SK-N-MC (cell line): Measurements from ENCODE around the gene TMPRSS9.

Source experiments
- DNase-seq: peaks from one replicate; pipeline ENCODE4 v3.0.0-alpha.2; 2011; ENCODE audit warnings: low read depth, low spot score
- H3K27ac ChIP-seq: fragments of 200-600 bp; sonication (generic); 2 replicates; pipeline ENCODE4 v1.5.1; 2016; ENCODE audit warnings: mixed run types
- H3K36me3 ChIP-seq: fragments of 200-600 bp; sonication (generic); 2 replicates; pipeline ENCODE4 v1.6.1; 2017; ENCODE audit warnings: antibody characterized with exemption, low read length, mixed read lengths; ENCODE audit not compliant: insufficient read depth
- H3K4me3 ChIP-seq: fragments of 200-600 bp; sonication (generic); 2 replicates; pipeline ENCODE4 v1.5.1; 2016
- H3K9ac ChIP-seq: fragments of 200-600 bp; sonication (generic); 2 replicates; pipeline ENCODE4 v1.8.0; 2017; ENCODE audit warnings: mixed run types, mixed read lengths; ENCODE audit not compliant: insufficient read length
- H3K9me3 ChIP-seq: fragments of 200-600 bp; sonication (generic); 2 replicates; pipeline ENCODE4 v1.6.1; 2017; ENCODE audit warnings: low read depth, mild to moderate bottlenecking, antibody characterized with exemption, low read length, moderate library complexity, mixed read lengths
- EZH2 ChIP-seq: fragments of 200-600 bp; sonication (generic); IDR thresholded peaks from one replicate; pipeline ENCODE4 v1.6.1; 2017; ENCODE audit warnings: antibody characterized with exemption
- FOXP2 ChIP-seq: optimal IDR thresholded peaks from 2 replicates; pipeline ENCODE3; 2011; ENCODE audit warnings: mild to moderate bottlenecking, moderate library complexity; ENCODE audit not compliant: insufficient read depth; ENCODE audit errors: extremely low read length, control extremely low read depth
- POLR2AphosphoS5 ChIP-seq: IDR thresholded peaks from 2 replicates; pipeline ENCODE4 v1.6.1; 2012; ENCODE audit warnings: mild to moderate bottlenecking, low read depth, low read length, borderline replicate concordance

TMPRSS9 gene

DNA sequence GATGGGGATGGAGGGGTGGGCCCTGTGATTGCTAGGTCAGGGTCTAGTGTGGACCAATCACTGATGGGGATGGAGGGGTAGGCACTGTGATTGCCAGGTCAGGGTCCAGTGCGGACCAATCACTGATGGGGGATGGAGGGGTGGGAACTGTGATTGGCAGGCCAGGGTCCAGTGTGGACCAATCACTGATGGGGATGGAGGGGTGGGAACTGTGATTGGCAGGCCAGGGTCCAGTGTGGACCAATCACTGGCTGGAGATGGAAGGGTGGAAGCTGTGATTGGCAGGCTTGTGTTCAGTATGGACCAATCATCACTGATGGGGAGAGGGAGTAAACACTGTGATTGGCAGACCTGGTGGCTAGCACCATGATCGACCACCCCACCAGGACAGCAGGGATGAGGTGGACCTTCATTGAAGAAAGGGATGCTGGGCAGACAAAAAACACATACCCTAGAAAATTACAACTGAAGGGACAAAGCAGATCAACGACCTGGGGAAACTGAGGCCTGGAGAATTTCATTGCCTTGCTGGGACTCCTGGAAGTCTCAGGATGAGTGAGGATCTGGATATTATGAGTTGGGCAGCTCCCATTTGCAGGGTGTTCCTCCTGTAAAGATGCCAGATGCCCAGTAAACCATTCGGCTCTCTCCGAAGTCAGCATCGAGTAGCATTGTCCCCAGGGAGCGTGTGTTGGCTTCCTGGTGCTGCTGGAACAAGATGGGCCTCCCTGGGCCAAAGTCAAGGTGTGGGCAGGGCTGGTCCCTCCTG, 15.5 kb downstream of the TMPRSS9 start:
- Histone ChIP-seq H3K9ac (no peak overlapping the region), H3K9me3 (no peaks in the 10 kb centered on the region), H3K36me3 (no peaks in the 10 kb centered on the region), H3K27ac (no peak overlapping the region), H3K4me3 (no peak overlapping the region)
- DNase-seq = no peak
- no peak for TF ChIP-seq FOXP2
- TF ChIP-seq POLR2AphosphoS5 = no peak
- TF ChIP-seq EZH2 = no peak

GRCh38 chr19:2376784-2377519, 16.9 kb downstream of the TMPRSS9 start:
- DNase-seq = no peak
- H3K9ac ChIP-seq = no peak overlapping the region
- no peaks in the 10 kb centered on the region for H3K36me3 ChIP-seq
- TF ChIP-seq FOXP2 (no peak), EZH2 (no peak), POLR2AphosphoS5 (no peak)
- H3K4me3 ChIP-seq = no peak overlapping the region
- no peak overlapping the region for H3K27ac ChIP-seq
- no peaks in the 10 kb centered on the region for H3K9me3 ChIP-seq

- no peaks in the 10 kb centered on the region for H3K9me3 ChIP-seq
- no peak overlapping the region for H3K4me3 ChIP-seq
- no peak for TF ChIP-seq FOXP2
- no peak overlapping the region for H3K27ac ChIP-seq
- no peaks in the 10 kb centered on the region for H3K36me3 ChIP-seq
- H3K9ac ChIP-seq = no peak overlapping the region
- no peak for DNase-seq
Measured at GRCh38 chr19:2380567-2380966, 20.5 kb downstream of the TMPRSS9 start.

DNA sequence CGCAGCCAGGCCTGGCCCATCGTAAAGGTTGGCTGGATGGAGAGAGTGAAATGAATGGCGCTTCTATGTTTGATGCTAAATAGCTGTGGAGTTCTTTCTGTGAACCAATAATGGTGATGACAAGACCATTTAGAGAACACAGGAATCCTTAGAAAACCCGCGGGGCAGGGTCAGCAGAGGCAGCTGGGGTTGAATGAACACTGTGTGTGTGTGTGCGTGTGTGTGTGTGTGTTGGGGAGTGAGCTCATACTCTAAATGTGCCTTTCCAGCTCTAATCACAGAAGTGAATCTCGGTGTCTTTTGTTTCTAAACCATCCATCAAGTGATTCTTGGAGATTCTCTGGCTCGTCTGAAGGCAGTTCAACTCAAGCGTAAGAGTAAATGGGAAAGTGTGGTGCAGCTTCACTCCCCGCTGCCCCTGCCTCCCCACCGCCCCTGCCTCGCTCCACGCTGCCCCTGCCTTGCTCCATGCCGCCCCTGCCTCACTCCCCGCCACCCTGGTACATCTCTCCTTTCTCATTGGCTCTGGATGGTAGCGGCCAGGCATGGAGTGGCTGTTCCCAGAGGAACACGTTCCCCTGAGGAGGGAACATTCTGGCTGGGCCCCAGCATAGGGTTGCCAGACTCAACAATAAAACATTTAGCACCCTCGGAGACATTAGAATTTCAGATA, 21.2 kb downstream of the TMPRSS9 start:
- no peak overlapping the region for H3K4me3 ChIP-seq
- TF ChIP-seq FOXP2 (no peak), EZH2 (no peak), POLR2AphosphoS5 (no peak)
- H3K36me3 ChIP-seq = no peaks in the 10 kb centered on the region
- no peak overlapping the region for H3K9ac ChIP-seq
- H3K9me3 ChIP-seq = no peaks in the 10 kb centered on the region
- DNase-seq = no peak
- no peak overlapping the region for H3K27ac ChIP-seq

DNA sequence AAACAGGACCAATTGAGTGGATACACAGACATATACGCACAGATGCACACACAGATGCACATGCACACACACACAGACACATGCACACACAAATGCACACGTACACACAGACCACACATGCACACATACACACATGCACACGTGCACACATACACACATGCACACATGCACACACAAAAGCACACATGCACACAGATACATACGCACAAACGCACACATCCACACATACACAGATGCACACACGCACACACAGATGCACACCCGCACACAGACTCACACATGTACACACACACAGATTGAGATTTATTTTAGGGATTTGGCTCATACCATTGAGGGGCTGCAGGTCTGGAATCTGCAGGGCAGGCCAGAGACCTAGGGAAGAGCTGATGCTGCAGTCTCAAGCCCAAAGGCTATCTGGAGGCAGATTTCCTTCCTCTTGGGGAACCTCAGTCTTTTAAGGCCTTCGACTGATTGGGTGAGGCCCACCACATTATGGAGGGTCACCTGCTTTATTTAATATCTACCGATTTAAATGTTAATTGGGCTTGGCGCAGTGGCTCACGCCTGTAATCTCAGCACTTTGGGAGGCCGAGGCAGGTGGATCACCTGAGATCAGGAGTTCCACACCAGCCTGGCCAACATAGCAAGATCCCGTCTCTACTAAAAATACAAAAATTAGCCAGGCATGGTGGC, 22.6 kb downstream of the TMPRSS9 start:
- DNase-seq = no peak
- H3K9ac ChIP-seq = no peak overlapping the region
- TF ChIP-seq POLR2AphosphoS5 (no peak), FOXP2 (no peak), EZH2 (no peak)
- no peak overlapping the region for H3K4me3 ChIP-seq
- H3K27ac ChIP-seq = no peak overlapping the region
- no peaks in the 10 kb centered on the region for H3K9me3 ChIP-seq
- H3K36me3 ChIP-seq = no peaks in the 10 kb centered on the region

GRCh38 chr19:2385053-2385721, 25.1 kb downstream of the TMPRSS9 start:
- no peaks in the 10 kb centered on the region for H3K9me3 ChIP-seq
- DNase-seq = no peak
- H3K36me3 ChIP-seq = no peaks in the 10 kb centered on the region
- TF ChIP-seq EZH2 (no peak), FOXP2 (no peak), POLR2AphosphoS5 (no peak)
- no peak overlapping the region for H3K9ac ChIP-seq
- no peak overlapping the region for H3K27ac ChIP-seq
- no peak overlapping the region for H3K4me3 ChIP-seq

DNA sequence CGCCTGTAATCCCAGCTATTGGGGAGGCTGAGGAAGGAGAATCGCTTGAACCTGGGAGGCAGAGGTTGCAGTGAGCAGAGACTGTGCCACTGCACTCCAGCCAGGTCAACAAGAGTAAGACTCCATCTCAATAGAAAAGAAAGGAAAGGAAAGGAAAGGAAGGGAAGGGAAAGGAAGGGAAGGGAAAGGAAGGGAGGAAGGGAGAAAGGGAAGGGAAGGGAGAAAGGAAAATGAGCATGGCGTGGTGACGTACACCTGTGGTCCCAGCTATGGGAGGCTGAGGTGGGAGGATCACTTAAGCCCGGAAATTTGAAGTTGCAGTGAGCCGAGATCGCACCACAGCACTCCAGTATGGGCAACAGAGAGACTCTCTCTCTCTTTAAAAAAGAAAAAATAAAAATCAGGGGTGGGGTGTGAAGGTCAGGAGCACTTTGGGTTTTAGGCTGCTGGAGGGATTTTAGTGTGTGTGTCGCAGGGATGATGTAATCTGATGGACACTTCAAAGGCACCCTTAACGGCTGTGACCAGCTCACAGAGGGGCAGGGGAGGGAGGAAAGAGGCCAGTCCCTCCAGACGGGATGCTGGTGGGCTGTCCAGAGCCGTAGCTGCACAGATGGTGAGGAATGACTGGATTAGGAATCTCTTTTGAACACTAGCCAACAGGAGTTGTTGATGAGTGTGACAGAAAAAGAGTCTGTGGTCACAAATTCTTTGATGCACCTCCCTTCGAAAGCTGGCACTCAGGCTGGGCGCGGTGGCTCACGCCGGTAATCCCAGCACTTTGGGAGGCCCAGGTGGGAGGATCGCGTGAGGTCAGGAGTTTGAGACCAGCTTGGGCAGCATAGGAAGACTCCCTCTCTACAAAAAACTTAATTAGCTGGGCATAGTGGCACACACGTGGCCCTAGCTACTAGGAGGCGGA, 27.6 kb downstream of the TMPRSS9 start:
- TF ChIP-seq POLR2AphosphoS5 = no peak
- no peak for DNase-seq
- Histone ChIP-seq H3K36me3 (no peaks in the 10 kb centered on the region), H3K9me3 (no peaks in the 10 kb centered on the region), H3K27ac (no peak overlapping the region), H3K4me3 (no peak overlapping the region), H3K9ac (no peak overlapping the region)
